ENCODE measurements around the gene CGB3.
"Not testable (repeated sequence)": the region's sequence is repeated elsewhere in the genome, so short reads cannot be mapped to it uniquely, and the experiment has no call there.

DNA sequence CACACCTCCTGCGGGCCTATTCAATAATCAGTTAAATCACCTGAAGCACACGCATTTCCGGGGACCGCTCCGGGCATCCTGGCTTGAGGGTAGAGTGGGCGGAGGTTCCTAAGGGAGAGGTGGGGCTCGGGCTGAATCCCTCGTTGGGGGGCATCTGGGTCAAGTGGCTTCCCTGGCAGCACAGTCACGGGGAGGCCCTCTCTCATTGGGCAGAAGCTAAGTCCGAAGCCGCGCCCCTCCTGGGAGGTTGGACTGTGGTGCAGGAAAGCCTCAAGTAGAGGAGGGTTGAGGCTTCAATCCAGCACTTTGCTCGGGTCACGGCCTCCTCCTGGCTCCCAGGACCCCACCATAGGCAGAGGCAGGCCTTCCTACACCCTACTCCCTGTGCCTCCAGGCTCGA, 19.4 kb upstream of the CGB3 start, which contains the start of gene CGB5:
- TF ChIP-seq, protein P1, sequence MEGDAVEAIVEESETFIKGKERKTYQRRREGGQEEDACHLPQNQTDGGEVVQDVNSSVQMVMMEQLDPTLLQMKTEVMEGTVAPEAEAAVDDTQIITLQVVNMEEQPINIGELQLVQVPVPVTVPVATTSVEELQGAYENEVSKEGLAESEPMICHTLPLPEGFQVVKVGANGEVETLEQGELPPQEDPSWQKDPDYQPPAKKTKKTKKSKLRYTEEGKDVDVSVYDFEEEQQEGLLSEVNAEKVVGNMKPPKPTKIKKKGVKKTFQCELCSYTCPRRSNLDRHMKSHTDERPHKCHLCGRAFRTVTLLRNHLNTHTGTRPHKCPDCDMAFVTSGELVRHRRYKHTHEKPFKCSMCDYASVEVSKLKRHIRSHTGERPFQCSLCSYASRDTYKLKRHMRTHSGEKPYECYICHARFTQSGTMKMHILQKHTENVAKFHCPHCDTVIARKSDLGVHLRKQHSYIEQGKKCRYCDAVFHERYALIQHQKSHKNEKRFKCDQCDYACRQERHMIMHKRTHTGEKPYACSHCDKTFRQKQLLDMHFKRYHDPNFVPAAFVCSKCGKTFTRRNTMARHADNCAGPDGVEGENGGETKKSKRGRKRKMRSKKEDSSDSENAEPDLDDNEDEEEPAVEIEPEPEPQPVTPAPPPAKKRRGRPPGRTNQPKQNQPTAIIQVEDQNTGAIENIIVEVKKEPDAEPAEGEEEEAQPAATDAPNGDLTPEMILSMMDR (IDR thresholded peaks at IDR 0.05 in 2 of 3, conservative IDR thresholded peaks at IDR 0.05 in 1 of 3; ENCODE audit: control insufficient read depth in 2 of 3, extremely low read depth in 1 of 3, insufficient read depth in 1 of 3, low read depth in 3 of 3, low read length in 3 of 3): not testable (repeated sequence)
- TF ChIP-seq DPF2 (IDR thresholded peaks at IDR 0.05); PAX8 (IDR thresholded peaks at IDR 0.05); POLR2AphosphoS2 (IDR thresholded peaks at IDR 0.05; ENCODE audit: low read depth, low read length); SPI1 (IDR thresholded peaks at IDR 0.05; ENCODE audit: borderline replicate concordance, insufficient read depth, low read depth, low read length); NFIC (IDR thresholded peaks at IDR 0.05; ENCODE audit: low read depth, low read length); GATAD2B (conservative IDR thresholded peaks at IDR 0.05; ENCODE audit: low read depth): not testable (repeated sequence)
- TF ChIP-seq, protein P2, sequence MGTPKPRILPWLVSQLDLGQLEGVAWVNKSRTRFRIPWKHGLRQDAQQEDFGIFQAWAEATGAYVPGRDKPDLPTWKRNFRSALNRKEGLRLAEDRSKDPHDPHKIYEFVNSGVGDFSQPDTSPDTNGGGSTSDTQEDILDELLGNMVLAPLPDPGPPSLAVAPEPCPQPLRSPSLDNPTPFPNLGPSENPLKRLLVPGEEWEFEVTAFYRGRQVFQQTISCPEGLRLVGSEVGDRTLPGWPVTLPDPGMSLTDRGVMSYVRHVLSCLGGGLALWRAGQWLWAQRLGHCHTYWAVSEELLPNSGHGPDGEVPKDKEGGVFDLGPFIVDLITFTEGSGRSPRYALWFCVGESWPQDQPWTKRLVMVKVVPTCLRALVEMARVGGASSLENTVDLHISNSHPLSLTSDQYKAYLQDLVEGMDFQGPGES (IDR thresholded peaks at IDR 0.05): not testable (repeated sequence)
- TF ChIP-seq, protein P3, sequence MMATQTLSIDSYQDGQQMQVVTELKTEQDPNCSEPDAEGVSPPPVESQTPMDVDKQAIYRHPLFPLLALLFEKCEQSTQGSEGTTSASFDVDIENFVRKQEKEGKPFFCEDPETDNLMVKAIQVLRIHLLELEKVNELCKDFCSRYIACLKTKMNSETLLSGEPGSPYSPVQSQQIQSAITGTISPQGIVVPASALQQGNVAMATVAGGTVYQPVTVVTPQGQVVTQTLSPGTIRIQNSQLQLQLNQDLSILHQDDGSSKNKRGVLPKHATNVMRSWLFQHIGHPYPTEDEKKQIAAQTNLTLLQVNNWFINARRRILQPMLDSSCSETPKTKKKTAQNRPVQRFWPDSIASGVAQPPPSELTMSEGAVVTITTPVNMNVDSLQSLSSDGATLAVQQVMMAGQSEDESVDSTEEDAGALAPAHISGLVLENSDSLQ (IDR thresholded peaks at IDR 0.05): not testable (repeated sequence)
- TF ChIP-seq, protein P4, sequence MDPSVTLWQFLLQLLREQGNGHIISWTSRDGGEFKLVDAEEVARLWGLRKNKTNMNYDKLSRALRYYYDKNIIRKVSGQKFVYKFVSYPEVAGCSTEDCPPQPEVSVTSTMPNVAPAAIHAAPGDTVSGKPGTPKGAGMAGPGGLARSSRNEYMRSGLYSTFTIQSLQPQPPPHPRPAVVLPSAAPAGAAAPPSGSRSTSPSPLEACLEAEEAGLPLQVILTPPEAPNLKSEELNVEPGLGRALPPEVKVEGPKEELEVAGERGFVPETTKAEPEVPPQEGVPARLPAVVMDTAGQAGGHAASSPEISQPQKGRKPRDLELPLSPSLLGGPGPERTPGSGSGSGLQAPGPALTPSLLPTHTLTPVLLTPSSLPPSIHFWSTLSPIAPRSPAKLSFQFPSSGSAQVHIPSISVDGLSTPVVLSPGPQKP (IDR thresholded peaks at IDR 0.05; ENCODE audit: low read depth, low read length): not testable (repeated sequence)

Measured in GM12878 (cell line).